Naive thymus-derived CD4-positive, alpha-beta T cell (primary cell): Measurements from ENCODE around the gene GRK6. TPM values are rescaled to one million over a fixed set of nuclear protein-coding genes. Genes with fewer than 3 reads are reported as not detected.
A peak's percentile ranks its signal among the peaks of the same experiment; 100 is the strongest.

ENCODE experiments used
- ATAC-seq: fragments of 150-1000 bp; cut with Tn5 transposase; 2 replicates; pipeline ENCODE4 v1.10.0; 2021; ENCODE audit warnings: mild to moderate bottlenecking, moderate library complexity
- CTCF ChIA-PET: fragments of 350-600 bp; sonication (Branson Sonifier 250); formaldehyde crosslinking; loops from one replicate; lab custom pipeline; 2021; ENCODE audit warnings: antibody characterized with exemption; lab: Charles Lee
- POLR2A ChIA-PET: fragments of 350-600 bp; sonication (Branson Sonifier 250); formaldehyde crosslinking; loops from one replicate; lab custom pipeline; 2021; ENCODE audit warnings: antibody characterized with exemption, inconsistent platforms; lab: Charles Lee
- DNase-seq, 9 donors: peaks; one replicate each; pipeline versions ENCODE4 v3.0.0 to v3.0.0-alpha.2; 2020 to 2022; ENCODE audit warnings: mixed read lengths in 1 of 9
- H3K27ac ChIP-seq: one replicate; pipeline ENCODE4 v1.7.0; 2013; ENCODE audit warnings: mild to moderate bottlenecking, low read depth, low read length, moderate library complexity
- H3K27me3 ChIP-seq, 2 donors: one replicate each; pipeline ENCODE4 v1.7.0; 2013; ENCODE audit warnings: low read length in 2 of 2, mild to moderate bottlenecking in 2 of 2, moderate library complexity in 2 of 2; ENCODE audit not compliant: control insufficient read depth in 2 of 2, insufficient read depth in 2 of 2
- H3K36me3 ChIP-seq, 3 experiments: 1 replicate in 2 of 3; 2 replicates in 1 of 3; pipeline ENCODE4 v1.7.0; 2013; ENCODE audit warnings: low read length in 3 of 3, mild to moderate bottlenecking in 3 of 3, moderate library complexity in 1 of 3; ENCODE audit not compliant: insufficient read depth in 3 of 3, control insufficient read depth in 2 of 3
- H3K4me1 ChIP-seq, 2 donors: one replicate each; pipeline ENCODE4 v1.7.0; 2013; ENCODE audit warnings: low read length in 2 of 2, mild to moderate bottlenecking in 2 of 2, moderate library complexity in 1 of 2; ENCODE audit not compliant: control insufficient read depth in 2 of 2, insufficient read depth in 2 of 2
- H3K4me3 ChIP-seq: 2 replicates; pipeline ENCODE4 v1.7.0; 2013; ENCODE audit warnings: mild to moderate bottlenecking, low read length
- H3K9me3 ChIP-seq, 3 experiments: 1 replicate in 2 of 3; 2 replicates in 1 of 3; pipeline ENCODE4 v1.7.0; 2013; ENCODE audit warnings: low read length in 3 of 3; ENCODE audit not compliant: control insufficient read depth in 2 of 3
- H3K27ac Mint-ChIP-seq, 9 donors: one replicate each; pipeline ENCODE4 v1.8.0; 2020 to 2022; ENCODE audit warnings: mixed read lengths in 9 of 9, mild to moderate bottlenecking in 8 of 9, moderate library complexity in 5 of 9, inconsistent platforms in 2 of 9
- H3K27me3 Mint-ChIP-seq, 5 donors: one replicate each; pipeline ENCODE4 v1.8.0; 2021 to 2022; ENCODE audit warnings: mixed read lengths in 5 of 5, mild to moderate bottlenecking in 1 of 5
- H3K36me3 Mint-ChIP-seq, 5 donors: one replicate each; pipeline ENCODE4 v1.8.0; 2020 to 2022; ENCODE audit warnings: mixed read lengths in 5 of 5, mild to moderate bottlenecking in 3 of 5, inconsistent platforms in 1 of 5
- H3K4me1 Mint-ChIP-seq, 7 donors: one replicate each; pipeline ENCODE4 v1.8.0; 2020 to 2022; ENCODE audit warnings: mixed read lengths in 7 of 7, mild to moderate bottlenecking in 3 of 7, inconsistent platforms in 1 of 7
- H3K4me3 Mint-ChIP-seq, 10 donors: one replicate each; pipeline ENCODE4 v1.8.0; 2020 to 2022; ENCODE audit warnings: mild to moderate bottlenecking in 10 of 10, mixed read lengths in 10 of 10, moderate library complexity in 6 of 10, inconsistent platforms in 2 of 10
- H3K9me3 Mint-ChIP-seq, 11 donors: one replicate each; pipeline ENCODE4 v1.8.0; 2020 to 2022; ENCODE audit warnings: mixed read lengths in 11 of 11, mild to moderate bottlenecking in 4 of 11, inconsistent platforms in 1 of 11, moderate library complexity in 1 of 11
- intact Hi-C, 2 donors: fragments of 100-400 bp; cut with micrococcal nuclease; formaldehyde crosslinking; loops; one replicate each; pipeline ENCODE4 v1.15.1; 2023
- polyA plus RNA-seq, 2 donors: library from polyadenylated mRNA; unstranded; fragments of 300-500 nt; fragmentation: Illumina TruSeq; gene quantifications; one replicate each; pipeline ENCODE4 v1.2.3, GENCODE V29; 2021
- total RNA-seq, 6 experiments: library from RNA in 5 of 6; stranded (reverse) in 5 of 6; gene quantifications; 1 replicate in 5 of 6; 2 replicates in 1 of 6; pipeline ENCODE4 v1.2.3 and lab custom pipeline; 2021 to 2026

GRK6 gene
- total and polyA plus RNA-seq, 7 experiments from 2014 or later, result 78.8 to 246 (median 200) TPM

- ChIA-PET POLR2A (interaction anchor here (1.1 to 23.7 kb wide), 6 partner anchors 8 to 38 kb away, joined by 4 to 804 read pairs (median 97); partner anchors contain the start of genes F12, GRK6 and PRR7), CTCF (interaction anchor here (1.0 to 10.3 kb wide), 6 partner anchors 12 to 68 kb away, joined by 3 to 116 read pairs (median 20); partner anchors contain the start of genes PFN3 and PRR7)
- no peak for DNase-seq
- intact Hi-C loops, result loop anchor here in 1 of 2 donors (10.0 kb wide), 1 partner anchor 1192 kb away; the partner anchor contains the start of gene CLK4
- H3K9me3 Mint-ChIP-seq, result no peaks in the 10 kb centered on the region
- H3K4me3 Mint-ChIP-seq, result peak overlapping the region; percentile 30 to 95 (median 74)
- no peak for ATAC-seq
- no peaks in the 10 kb centered on the region for H3K9me3 ChIP-seq
- no peaks in the 10 kb centered on the region for H3K27me3 ChIP-seq
- peak overlapping the region; percentile 92 for H3K27ac ChIP-seq
- H3K36me3 ChIP-seq, result peaks cover 29 to 73% (median 39%) of the 10 kb centered on the region in 3 experiments
- H3K4me1 ChIP-seq, result peaks cover 67 to 78% of the 10 kb centered on the region in 2 donors
- H3K4me1 Mint-ChIP-seq, result peaks cover 50 to 96% (median 69%) of the 10 kb centered on the region in 7 donors
- peak overlapping the region; percentile 38 to 97 (median 88) for H3K27ac Mint-ChIP-seq
- H3K27me3 Mint-ChIP-seq, result no peaks in the 10 kb centered on the region
- peak overlapping the region; percentile 95 for H3K4me3 ChIP-seq
- H3K36me3 Mint-ChIP-seq, result peaks cover 0 to 42% (median 26%) of the 10 kb centered on the region in 5 donors
Observed at GRCh38 chr5:177432839-177433657, 6.6 kb downstream of the GRK6 start.

- Histone ChIP-seq H3K27me3 (no peaks in the 10 kb centered on the region), H3K9me3 (no peaks in the 10 kb centered on the region), H3K4me1 (peaks cover 62 to 85% of the 10 kb centered on the region in 2 donors), H3K4me3 (peak overlapping the region; percentile 95), H3K36me3 (peaks cover 29 to 79% (median 40%) of the 10 kb centered on the region in 3 experiments), H3K27ac (peak overlapping the region; percentile 92)
- H3K4me1 Mint-ChIP-seq, result peaks cover 52 to 96% (median 75%) of the 10 kb centered on the region in 7 donors
- POLR2A ChIA-PET, result interaction anchor here (1.3 to 23.7 kb wide), 4 partner anchors 9 to 30 kb away, joined by 6 to 804 read pairs (median 97); partner anchors contain the start of genes GRK6 and PRR7
- CTCF ChIA-PET, result interaction anchor here (0.7 to 10.3 kb wide), 6 partner anchors 10 to 69 kb away, joined by 3 to 116 read pairs (median 4); partner anchors contain the start of genes PFN3 and PRR7
- H3K9me3 Mint-ChIP-seq, result no peaks in the 10 kb centered on the region
- H3K4me3 Mint-ChIP-seq, result peak overlapping the region; percentile 33 to 95 (median 74)
- peaks cover 0 to 43% (median 30%) of the 10 kb centered on the region in 5 donors for H3K36me3 Mint-ChIP-seq
- DNase-seq, result no peak
- no peak for ATAC-seq
- H3K27ac Mint-ChIP-seq, result peak overlapping the region; percentile 36 to 97 (median 89)
- H3K27me3 Mint-ChIP-seq, result no peaks in the 10 kb centered on the region
- intact Hi-C loops, result loop anchor here in 1 of 2 donors (10.0 kb wide), 1 partner anchor 1191 kb away; the partner anchor contains the start of gene CLK4
Observed at GRCh38 chr5:177433658-177434217, 7.3 kb downstream of the GRK6 start.

- Histone ChIP-seq H3K9me3 (no peaks in the 10 kb centered on the region), H3K4me3 (peak overlapping the region; percentile 4), H3K4me1 (peaks cover 58 to 86% of the 10 kb centered on the region in 2 donors), H3K27ac (peak overlapping the region; percentile 92), H3K36me3 (peaks cover 29 to 83% (median 41%) of the 10 kb centered on the region in 3 experiments), H3K27me3 (no peaks in the 10 kb centered on the region)
- intact Hi-C loops, result loop anchor here in 1 of 2 donors (10.0 kb wide), 1 partner anchor 1190 kb away; the partner anchor contains the start of gene CLK4
- ATAC-seq (peak; percentile 6), DNase-seq (peak in 2 of 9 donors; percentile 37 to 53)
- POLR2A ChIA-PET, result interaction anchor here (0.9 to 23.7 kb wide), 5 partner anchors 10 to 56 kb away, joined by 3 to 804 read pairs (median 15); partner anchors contain the start of genes GRK6 and PRR7
- no peaks in the 10 kb centered on the region for H3K9me3 Mint-ChIP-seq
- CTCF ChIA-PET, result interaction anchor here (0.7 to 10.3 kb wide), 4 partner anchors 10 to 69 kb away, joined by 4 to 116 read pairs (median 4); partner anchors contain the start of gene PFN3
- peaks cover 0 to 39% (median 31%) of the 10 kb centered on the region in 5 donors for H3K36me3 Mint-ChIP-seq
- peaks cover 47 to 96% (median 73%) of the 10 kb centered on the region in 7 donors for H3K4me1 Mint-ChIP-seq
- H3K4me3 Mint-ChIP-seq, result peak overlapping the region; percentile 52 to 87 (median 80)
- no peaks in the 10 kb centered on the region for H3K27me3 Mint-ChIP-seq
- peak overlapping the region; percentile 81 to 97 (median 89) for H3K27ac Mint-ChIP-seq
Observed at GRCh38 chr5:177434437-177434836, 8.0 kb downstream of the GRK6 start.

- no peak overlapping the region for H3K4me3 ChIP-seq
- ATAC-seq (no peak), DNase-seq (no peak)
- H3K27ac ChIP-seq, result peak overlapping the region; percentile 92
- ChIA-PET POLR2A (interaction anchor here (0.9 to 23.7 kb wide), 6 partner anchors 10 to 57 kb away, joined by 3 to 804 read pairs (median 97); partner anchors contain the start of genes GRK6 and PRR7), CTCF (interaction anchor here (1.1 to 10.3 kb wide), 3 partner anchors 20 to 68 kb away, joined by 4 to 116 read pairs (median 4); partner anchors contain the start of gene PFN3)
- no peaks in the 10 kb centered on the region for H3K27me3 Mint-ChIP-seq
- peak overlapping the region; percentile 62 to 97 (median 89) for H3K27ac Mint-ChIP-seq
- intact Hi-C loops, result loop anchor here in 1 of 2 donors (10.0 kb wide), 1 partner anchor 1190 kb away; the partner anchor contains the start of gene CLK4
- no peaks in the 10 kb centered on the region for H3K9me3 ChIP-seq
- H3K27me3 ChIP-seq, result no peaks in the 10 kb centered on the region
- peaks cover 29 to 89% (median 47%) of the 10 kb centered on the region in 3 experiments for H3K36me3 ChIP-seq
- peaks cover 47 to 96% (median 73%) of the 10 kb centered on the region in 7 donors for H3K4me1 Mint-ChIP-seq
- peak overlapping the region in 8 of 10 donors; percentile 8 to 87 (median 40) for H3K4me3 Mint-ChIP-seq
- peaks cover 51 to 86% of the 10 kb centered on the region in 2 donors for H3K4me1 ChIP-seq
- peaks cover 0 to 44% (median 38%) of the 10 kb centered on the region in 5 donors for H3K36me3 Mint-ChIP-seq
- no peaks in the 10 kb centered on the region for H3K9me3 Mint-ChIP-seq
Observed at GRCh38 chr5:177434942-177435738, 8.7 kb downstream of the GRK6 start.

GRCh38 chr5:177435847-177436536 is 9.5 kb downstream of the GRK6 start:
- DNase-seq (no peak), ATAC-seq (no peak)
- no peak overlapping the region for H3K4me3 ChIP-seq
- no peaks in the 10 kb centered on the region for H3K9me3 Mint-ChIP-seq
- H3K27ac ChIP-seq, result peak overlapping the region; percentile 92
- intact Hi-C loops, result loop anchor here in 1 of 2 donors (10.0 kb wide), 1 partner anchor 1189 kb away; the partner anchor contains the start of gene CLK4
- H3K36me3 ChIP-seq, result peaks cover 29 to 89% (median 47%) of the 10 kb centered on the region in 3 experiments
- no peaks in the 10 kb centered on the region for H3K27me3 ChIP-seq
- POLR2A ChIA-PET, result interaction anchor here (1.5 to 23.1 kb wide), 4 partner anchors 11 to 28 kb away, joined by 3 to 804 read pairs (median 36); partner anchors contain the start of genes GRK6 and PRR7
- CTCF ChIA-PET, result interaction anchor here (1.7 kb wide), 1 partner anchor 33 kb away, joined by 8 read pairs; no protein-coding TSS in a partner anchor
- H3K27me3 Mint-ChIP-seq, result no peaks in the 10 kb centered on the region
- H3K9me3 ChIP-seq, result no peaks in the 10 kb centered on the region
- H3K27ac Mint-ChIP-seq, result peak overlapping the region in 5 of 9 donors; percentile 82 to 96 (median 89)
- peaks cover 40 to 93% (median 69%) of the 10 kb centered on the region in 7 donors for H3K4me1 Mint-ChIP-seq
- peaks cover 0 to 42% (median 34%) of the 10 kb centered on the region in 5 donors for H3K36me3 Mint-ChIP-seq
- H3K4me3 Mint-ChIP-seq, result peak overlapping the region in 2 of 10 donors; percentile 17 to 87
- H3K4me1 ChIP-seq, result peaks cover 46 to 83% of the 10 kb centered on the region in 2 donors
